Body of pancreas (tissue), 4 donors: Measurements from ENCODE around the gene ZC3H12C.

Experiments
- POLR2A ChIP-seq, 3 donors: fragments of 450-650 bp; IDR thresholded peaks; one replicate each; pipeline ENCODE4 v1.6.1; 2016; ENCODE audit warnings: antibody characterized with exemption in 3 of 3, mild to moderate bottlenecking in 2 of 3
- TF ChIP-seq, protein P1 (sequence below), 7 experiments: fragments of 450-650 bp in 4 of 7; fragments of 200-600 bp in 3 of 7; sonication (generic) in 3 of 7; IDR thresholded peaks; one replicate each; pipeline ENCODE4 v1.5.1; 2016 to 2019; ENCODE audit warnings: antibody characterized with exemption in 7 of 7

- TF ChIP-seq, protein P1, sequence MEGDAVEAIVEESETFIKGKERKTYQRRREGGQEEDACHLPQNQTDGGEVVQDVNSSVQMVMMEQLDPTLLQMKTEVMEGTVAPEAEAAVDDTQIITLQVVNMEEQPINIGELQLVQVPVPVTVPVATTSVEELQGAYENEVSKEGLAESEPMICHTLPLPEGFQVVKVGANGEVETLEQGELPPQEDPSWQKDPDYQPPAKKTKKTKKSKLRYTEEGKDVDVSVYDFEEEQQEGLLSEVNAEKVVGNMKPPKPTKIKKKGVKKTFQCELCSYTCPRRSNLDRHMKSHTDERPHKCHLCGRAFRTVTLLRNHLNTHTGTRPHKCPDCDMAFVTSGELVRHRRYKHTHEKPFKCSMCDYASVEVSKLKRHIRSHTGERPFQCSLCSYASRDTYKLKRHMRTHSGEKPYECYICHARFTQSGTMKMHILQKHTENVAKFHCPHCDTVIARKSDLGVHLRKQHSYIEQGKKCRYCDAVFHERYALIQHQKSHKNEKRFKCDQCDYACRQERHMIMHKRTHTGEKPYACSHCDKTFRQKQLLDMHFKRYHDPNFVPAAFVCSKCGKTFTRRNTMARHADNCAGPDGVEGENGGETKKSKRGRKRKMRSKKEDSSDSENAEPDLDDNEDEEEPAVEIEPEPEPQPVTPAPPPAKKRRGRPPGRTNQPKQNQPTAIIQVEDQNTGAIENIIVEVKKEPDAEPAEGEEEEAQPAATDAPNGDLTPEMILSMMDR (IDR thresholded peaks at IDR 0.05), result no peak
- no peak for TF ChIP-seq POLR2A (IDR thresholded peaks at IDR 0.05)
Measured at GRCh38 chr11:110100476-110101240, 7.5 kb downstream of the ZC3H12C start.
